ENCODE measurements around the gene MAGI1. TPM values are rescaled to one million over a fixed set of nuclear protein-coding genes. Genes with fewer than 3 reads are reported as not detected.

MAGI1 gene
- total RNA-seq, 1 experiment from 2014 or later = 58.2 TPM

DNA sequence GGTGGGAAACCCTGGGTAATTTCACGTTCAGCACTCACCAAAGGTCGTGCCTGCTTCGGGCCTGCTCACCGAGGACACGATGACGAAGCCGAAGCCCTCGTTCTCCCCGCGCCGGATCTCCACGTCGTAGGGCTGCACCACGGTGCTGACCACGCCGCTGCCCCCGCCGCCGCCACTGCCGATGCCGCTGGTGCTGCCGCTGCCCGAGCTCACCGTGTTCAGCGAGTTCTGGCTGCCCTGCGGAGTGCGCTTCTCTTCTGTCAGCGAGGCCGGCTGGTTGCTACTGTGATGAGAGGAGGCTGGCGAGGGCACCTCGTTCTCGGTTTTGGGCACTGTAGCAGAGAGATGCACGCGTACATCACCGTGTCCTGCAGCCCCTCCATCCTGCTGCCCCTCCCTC, 659.5 kb downstream of the MAGI1 start:
- H3K27me3 Mint-ChIP-seq (ENCODE audit: low read depth) = no peaks in the 10 kb centered on the region
- H3K4me3 Mint-ChIP-seq = no peak overlapping the region
- ChIA-PET CTCF (interaction anchor here (0.7 kb wide), 1 partner anchor 71 kb away, joined by 3 read pairs; no protein-coding TSS in a partner anchor), POLR2A (no interaction called here)
- no peaks in the 10 kb centered on the region for H3K4me1 Mint-ChIP-seq
- no peak for DNase-seq (ENCODE audit: low spot score)
- TF ChIP-seq, protein P1, sequence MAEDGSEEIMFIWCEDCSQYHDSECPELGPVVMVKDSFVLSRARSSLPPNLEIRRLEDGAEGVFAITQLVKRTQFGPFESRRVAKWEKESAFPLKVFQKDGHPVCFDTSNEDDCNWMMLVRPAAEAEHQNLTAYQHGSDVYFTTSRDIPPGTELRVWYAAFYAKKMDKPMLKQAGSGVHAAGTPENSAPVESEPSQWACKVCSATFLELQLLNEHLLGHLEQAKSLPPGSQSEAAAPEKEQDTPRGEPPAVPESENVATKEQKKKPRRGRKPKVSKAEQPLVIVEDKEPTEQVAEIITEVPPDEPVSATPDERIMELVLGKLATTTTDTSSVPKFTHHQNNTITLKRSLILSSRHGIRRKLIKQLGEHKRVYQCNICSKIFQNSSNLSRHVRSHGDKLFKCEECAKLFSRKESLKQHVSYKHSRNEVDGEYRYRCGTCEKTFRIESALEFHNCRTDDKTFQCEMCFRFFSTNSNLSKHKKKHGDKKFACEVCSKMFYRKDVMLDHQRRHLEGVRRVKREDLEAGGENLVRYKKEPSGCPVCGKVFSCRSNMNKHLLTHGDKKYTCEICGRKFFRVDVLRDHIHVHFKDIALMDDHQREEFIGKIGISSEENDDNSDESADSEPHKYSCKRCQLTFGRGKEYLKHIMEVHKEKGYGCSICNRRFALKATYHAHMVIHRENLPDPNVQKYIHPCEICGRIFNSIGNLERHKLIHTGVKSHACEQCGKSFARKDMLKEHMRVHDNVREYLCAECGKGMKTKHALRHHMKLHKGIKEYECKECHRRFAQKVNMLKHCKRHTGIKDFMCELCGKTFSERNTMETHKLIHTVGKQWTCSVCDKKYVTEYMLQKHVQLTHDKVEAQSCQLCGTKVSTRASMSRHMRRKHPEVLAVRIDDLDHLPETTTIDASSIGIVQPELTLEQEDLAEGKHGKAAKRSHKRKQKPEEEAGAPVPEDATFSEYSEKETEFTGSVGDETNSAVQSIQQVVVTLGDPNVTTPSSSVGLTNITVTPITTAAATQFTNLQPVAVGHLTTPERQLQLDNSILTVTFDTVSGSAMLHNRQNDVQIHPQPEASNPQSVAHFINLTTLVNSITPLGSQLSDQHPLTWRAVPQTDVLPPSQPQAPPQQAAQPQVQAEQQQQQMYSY (CRISPR knock-in tag; IDR thresholded peaks at IDR 0.05) = no peak
- TF ChIP-seq, protein P2, sequence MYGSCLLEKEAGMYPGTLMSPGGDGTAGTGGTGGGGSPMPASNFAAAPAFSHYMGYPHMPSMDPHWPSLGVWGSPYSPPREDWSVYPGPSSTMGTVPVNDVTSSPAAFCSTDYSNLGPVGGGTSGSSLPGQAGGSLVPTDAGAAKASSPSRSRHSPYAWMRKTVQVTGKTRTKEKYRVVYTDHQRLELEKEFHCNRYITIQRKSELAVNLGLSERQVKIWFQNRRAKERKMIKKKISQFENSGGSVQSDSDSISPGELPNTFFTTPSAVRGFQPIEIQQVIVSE (CRISPR knock-in tag; IDR thresholded peaks at IDR 0.05; ENCODE audit: borderline replicate concordance) = no peak
- TF ChIP-seq SMAD3 (CRISPR knock-in tag; IDR thresholded peaks at IDR 0.05; ENCODE audit: borderline replicate concordance) (no peak), FOXP1 (CRISPR knock-in tag; IDR thresholded peaks at IDR 0.05; ENCODE audit: borderline replicate concordance) (0 out of 2 replicates have a peak, but pooled peaks have one; percentile 25)
- no peak overlapping the region for H3K27ac Mint-ChIP-seq
- ATAC-seq = no peak
- peaks cover 58% of the 10 kb centered on the region for H3K36me3 Mint-ChIP-seq
- H3K9me3 Mint-ChIP-seq = no peaks in the 10 kb centered on the region

DNA sequence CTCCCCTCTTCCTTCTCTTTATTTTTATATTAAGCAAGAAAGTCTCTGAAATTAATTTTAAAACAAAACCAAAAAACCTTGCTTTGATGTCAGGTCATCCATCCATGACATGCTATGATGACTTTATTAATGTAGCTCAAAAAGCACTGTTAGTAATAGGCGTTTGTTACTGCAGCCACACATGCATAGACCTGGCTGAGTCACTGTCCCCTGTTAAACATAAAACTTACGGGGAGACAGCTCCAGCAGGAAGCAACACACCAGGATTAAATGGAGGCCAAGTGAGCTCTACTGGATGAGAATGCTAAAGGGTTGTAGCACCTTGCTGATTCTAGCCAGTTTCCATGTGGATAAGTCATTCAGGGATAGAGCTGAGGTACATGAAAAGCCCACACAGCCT, 661.1 kb downstream of the MAGI1 start:
- ATAC-seq (no peak), DNase-seq (ENCODE audit: low spot score) (no peak)
- TF ChIP-seq SP1 (CRISPR knock-in tag; conservative IDR thresholded peaks at IDR 0.05) (no peak), HMGA2 (CRISPR knock-in tag; IDR thresholded peaks at IDR 0.05) (no peak), NR1H2 (CRISPR knock-in tag; IDR thresholded peaks at IDR 0.05) (no peak), JAZF1 (CRISPR knock-in tag; IDR thresholded peaks at IDR 0.05) (no peak)
- TF ChIP-seq, protein P1 (CRISPR knock-in tag; IDR thresholded peaks at IDR 0.05) = no peak
- TF ChIP-seq, protein P3, sequence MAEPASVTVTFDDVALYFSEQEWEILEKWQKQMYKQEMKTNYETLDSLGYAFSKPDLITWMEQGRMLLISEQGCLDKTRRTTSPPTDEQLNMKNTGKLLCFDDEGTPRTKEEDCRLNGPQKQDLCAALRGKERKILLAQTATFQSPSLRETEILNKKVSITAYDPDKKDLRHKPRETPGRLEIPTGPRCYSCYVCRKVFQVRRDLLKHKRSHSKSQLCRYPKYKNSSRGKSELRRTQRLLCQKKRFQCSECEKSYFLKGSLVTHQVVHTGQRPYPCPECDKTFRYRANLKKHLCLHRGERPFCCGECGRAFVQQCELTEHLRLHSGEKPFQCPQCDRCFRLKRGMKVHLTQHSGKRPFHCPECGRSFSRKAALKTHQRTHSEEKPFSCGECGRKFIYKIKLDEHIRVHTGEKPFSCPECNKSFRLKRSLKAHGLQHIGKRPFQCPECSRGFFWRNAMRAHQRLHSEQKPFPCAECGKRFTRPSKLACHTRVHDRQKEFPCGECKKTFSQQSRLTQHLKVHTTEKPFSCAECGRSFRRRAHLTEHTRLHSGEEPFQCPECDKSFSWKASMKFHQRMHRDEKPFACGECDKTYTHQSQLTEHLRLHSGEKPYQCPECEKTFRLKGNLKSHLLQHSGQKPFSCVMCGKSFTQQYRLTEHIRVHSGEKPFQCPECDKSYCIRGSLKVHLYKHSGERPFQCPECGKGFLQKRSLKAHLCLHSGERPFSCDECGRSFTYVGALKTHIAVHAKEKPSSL (CRISPR knock-in tag; conservative IDR thresholded peaks at IDR 0.05) = no peak
- TF ChIP-seq, protein P4, sequence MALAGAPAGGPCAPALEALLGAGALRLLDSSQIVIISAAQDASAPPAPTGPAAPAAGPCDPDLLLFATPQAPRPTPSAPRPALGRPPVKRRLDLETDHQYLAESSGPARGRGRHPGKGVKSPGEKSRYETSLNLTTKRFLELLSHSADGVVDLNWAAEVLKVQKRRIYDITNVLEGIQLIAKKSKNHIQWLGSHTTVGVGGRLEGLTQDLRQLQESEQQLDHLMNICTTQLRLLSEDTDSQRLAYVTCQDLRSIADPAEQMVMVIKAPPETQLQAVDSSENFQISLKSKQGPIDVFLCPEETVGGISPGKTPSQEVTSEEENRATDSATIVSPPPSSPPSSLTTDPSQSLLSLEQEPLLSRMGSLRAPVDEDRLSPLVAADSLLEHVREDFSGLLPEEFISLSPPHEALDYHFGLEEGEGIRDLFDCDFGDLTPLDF (CRISPR knock-in tag; IDR thresholded peaks at IDR 0.05) = no peak
- peaks cover 53% of the 10 kb centered on the region for H3K36me3 Mint-ChIP-seq
- H3K4me3 Mint-ChIP-seq = no peak overlapping the region
- CTCF ChIA-PET = interaction anchor here (1.1 to 1.2 kb wide), 2 partner anchors 35 to 62 kb away, joined by 3 to 4 read pairs; no protein-coding TSS in a partner anchor
- H3K27ac Mint-ChIP-seq = no peak overlapping the region
- H3K4me1 Mint-ChIP-seq = no peaks in the 10 kb centered on the region
- H3K27me3 Mint-ChIP-seq (ENCODE audit: low read depth) = no peaks in the 10 kb centered on the region
- H3K9me3 Mint-ChIP-seq = no peaks in the 10 kb centered on the region
- POLR2A ChIA-PET = no interaction called here

All from WTC11 (cell line).